Body of pancreas (tissue), 4 donors: ENCODE data around the gene PLK5. TPM values are rescaled to one million over a fixed set of nuclear protein-coding genes. Genes with fewer than 3 reads are reported as not detected.

ENCODE experiments used
- ATAC-seq: fragments of 150-250 bp; one replicate; pipeline ENCODE4 v1.9.1; 2016
- DNase-seq, 4 donors: peaks; one replicate each; pipeline ENCODE4 v3.0.0-alpha.2; 2019
- H3K27ac ChIP-seq, 4 donors: fragments of 200-600 bp; sonication (generic); 1 replicate in 3 of 4; 2 replicates in 1 of 4; pipeline versions ENCODE4 v1.5.1 to v1.6.1; 2016 to 2019; ENCODE audit warnings: mild to moderate bottlenecking in 1 of 4, mixed read lengths in 1 of 4, moderate library complexity in 1 of 4
- H3K27me3 ChIP-seq, 2 donors: fragments of 200-600 bp; sonication (generic); one replicate each; pipeline ENCODE4 v1.6.0; 2016; ENCODE audit warnings: mild to moderate bottlenecking in 1 of 2
- H3K36me3 ChIP-seq, 2 donors: fragments of 200-600 bp; sonication (generic); replicated peaks in 1 of 2; 2 replicates each; pipeline ENCODE4 v1.5.1; 2016; ENCODE audit warnings: low read depth in 2 of 2; ENCODE audit not compliant: insufficient read depth in 1 of 2
- H3K4me1 ChIP-seq: fragments of 200-600 bp; sonication (generic); one replicate; pipeline ENCODE4 v1.6.0; 2016
- H3K4me3 ChIP-seq, 2 donors: fragments of 200-600 bp; sonication (generic); 1 replicate in 1 of 2; 2 replicates in 1 of 2; pipeline ENCODE4 v1.5.1; 2016 to 2019
- H3K9me3 ChIP-seq, 3 donors: fragments of 200-600 bp; sonication (generic); 1 replicate in 2 of 3; 2 replicates in 1 of 3; pipeline ENCODE4 v1.5.1; 2016
- POLR2A ChIP-seq, 3 donors: fragments of 450-650 bp; IDR thresholded peaks; one replicate each; pipeline ENCODE4 v1.6.1; 2016; ENCODE audit warnings: antibody characterized with exemption in 3 of 3, mild to moderate bottlenecking in 2 of 3
- WGBS, 2 donors: methylation state at CpG; one replicate each; pipeline ENCODE4 v1.1.5; 2017; 5-methylcytosine and 5-hydroxymethylcytosine counted together
- intact Hi-C: fragments of 100-400 bp; cut with DNase I; formaldehyde crosslinking; loops from one replicate; pipeline ENCODE4 v1.15.1; 2023
- total RNA-seq, 2 donors: library from RNA; depleted of rRNA; stranded (reverse); fragments of >200 nt; gene quantifications; one replicate each; pipeline ENCODE4 v1.1.0, GENCODE V29; 2016
- TF ChIP-seq, protein P1 (sequence below), 7 experiments: fragments of 450-650 bp in 4 of 7; fragments of 200-600 bp in 3 of 7; sonication (generic) in 3 of 7; IDR thresholded peaks; one replicate each; pipeline ENCODE4 v1.5.1; 2016 to 2019; ENCODE audit warnings: antibody characterized with exemption in 7 of 7

The PLK5 gene
- total RNA-seq, 2 donors from 2014 or later, result not detected

- Histone ChIP-seq H3K4me1 (peaks cover 8% of the 10 kb centered on the region), H3K27ac (no peak overlapping the region), H3K27me3 (no peaks in the 10 kb centered on the region), H3K9me3 (no peaks in the 10 kb centered on the region), H3K4me3 (no peak overlapping the region), H3K36me3 (no peaks in the 10 kb centered on the region)
- DNase-seq (no peak), ATAC-seq (no peak)
- 86 to 95% methylated on average over 4 to 17 of the region's 17 CpGs for WGBS, 2 donors
- TF ChIP-seq POLR2A (IDR thresholded peaks at IDR 0.05), result no peak
- intact Hi-C loops, result no loop called here
These were observed 37.5 kb downstream of the PLK5 start for GRCh38 chr19:1561236-1561842.

DNA sequence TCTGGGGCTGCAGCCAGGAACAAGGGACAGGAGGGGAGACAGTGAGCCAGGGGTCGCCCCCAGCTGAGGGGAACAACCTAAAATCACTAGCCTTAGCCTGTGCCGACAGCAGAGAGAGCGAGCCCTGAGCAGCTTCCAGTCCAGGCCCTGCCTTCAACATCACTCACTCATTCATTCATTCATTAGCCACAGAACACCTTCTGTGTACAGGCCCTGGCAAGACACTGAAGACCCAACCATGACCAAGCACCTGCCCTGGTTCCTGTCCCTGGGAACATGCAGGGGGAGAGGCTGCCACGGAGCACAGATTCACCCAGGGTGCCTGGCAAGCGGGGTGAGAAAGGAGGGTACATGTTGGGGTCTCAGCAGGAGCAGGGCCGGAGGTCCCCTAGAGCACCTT, 39.4 kb downstream of the PLK5 start:
- Histone ChIP-seq H3K27ac (no peak overlapping the region), H3K27me3 (no peaks in the 10 kb centered on the region), H3K4me1 (peaks cover 16% of the 10 kb centered on the region), H3K9me3 (no peaks in the 10 kb centered on the region), H3K36me3 (no peaks in the 10 kb centered on the region), H3K4me3 (no peak overlapping the region)
- TF ChIP-seq, protein P1, sequence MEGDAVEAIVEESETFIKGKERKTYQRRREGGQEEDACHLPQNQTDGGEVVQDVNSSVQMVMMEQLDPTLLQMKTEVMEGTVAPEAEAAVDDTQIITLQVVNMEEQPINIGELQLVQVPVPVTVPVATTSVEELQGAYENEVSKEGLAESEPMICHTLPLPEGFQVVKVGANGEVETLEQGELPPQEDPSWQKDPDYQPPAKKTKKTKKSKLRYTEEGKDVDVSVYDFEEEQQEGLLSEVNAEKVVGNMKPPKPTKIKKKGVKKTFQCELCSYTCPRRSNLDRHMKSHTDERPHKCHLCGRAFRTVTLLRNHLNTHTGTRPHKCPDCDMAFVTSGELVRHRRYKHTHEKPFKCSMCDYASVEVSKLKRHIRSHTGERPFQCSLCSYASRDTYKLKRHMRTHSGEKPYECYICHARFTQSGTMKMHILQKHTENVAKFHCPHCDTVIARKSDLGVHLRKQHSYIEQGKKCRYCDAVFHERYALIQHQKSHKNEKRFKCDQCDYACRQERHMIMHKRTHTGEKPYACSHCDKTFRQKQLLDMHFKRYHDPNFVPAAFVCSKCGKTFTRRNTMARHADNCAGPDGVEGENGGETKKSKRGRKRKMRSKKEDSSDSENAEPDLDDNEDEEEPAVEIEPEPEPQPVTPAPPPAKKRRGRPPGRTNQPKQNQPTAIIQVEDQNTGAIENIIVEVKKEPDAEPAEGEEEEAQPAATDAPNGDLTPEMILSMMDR (IDR thresholded peaks at IDR 0.05), result no peak
- TF ChIP-seq POLR2A (IDR thresholded peaks at IDR 0.05), result no peak
- DNase-seq, result no peak
- intact Hi-C loops, result no loop called here
- 83 to 87% methylated on average over 6 of the region's 6 CpGs for WGBS, 2 donors
- no peak for ATAC-seq

- Histone ChIP-seq H3K4me1 (peaks cover 22% of the 10 kb centered on the region), H3K9me3 (no peaks in the 10 kb centered on the region), H3K36me3 (no peaks in the 10 kb centered on the region), H3K27me3 (no peaks in the 10 kb centered on the region), H3K4me3 (peak overlapping the region in 1 of 2 donors; percentile 52), H3K27ac (peak overlapping the region; percentile 65 to 85 (median 76))
- intact Hi-C loops, result no loop called here
- DNase-seq, result peak; percentile 51 to 68 (median 64)
- WGBS, 2 donors, result 18 to 75% methylated on average over 5 to 33 of the region's 42 CpGs
- peak; percentile 68 for ATAC-seq
- peak; percentile 30 to 77 (median 72) for TF ChIP-seq POLR2A (IDR thresholded peaks at IDR 0.05)
- TF ChIP-seq, protein P1 (IDR thresholded peaks at IDR 0.05), result no peak
These were observed 42.7 kb downstream of the PLK5 start for GRCh38 chr19:1566392-1567115.

DNA sequence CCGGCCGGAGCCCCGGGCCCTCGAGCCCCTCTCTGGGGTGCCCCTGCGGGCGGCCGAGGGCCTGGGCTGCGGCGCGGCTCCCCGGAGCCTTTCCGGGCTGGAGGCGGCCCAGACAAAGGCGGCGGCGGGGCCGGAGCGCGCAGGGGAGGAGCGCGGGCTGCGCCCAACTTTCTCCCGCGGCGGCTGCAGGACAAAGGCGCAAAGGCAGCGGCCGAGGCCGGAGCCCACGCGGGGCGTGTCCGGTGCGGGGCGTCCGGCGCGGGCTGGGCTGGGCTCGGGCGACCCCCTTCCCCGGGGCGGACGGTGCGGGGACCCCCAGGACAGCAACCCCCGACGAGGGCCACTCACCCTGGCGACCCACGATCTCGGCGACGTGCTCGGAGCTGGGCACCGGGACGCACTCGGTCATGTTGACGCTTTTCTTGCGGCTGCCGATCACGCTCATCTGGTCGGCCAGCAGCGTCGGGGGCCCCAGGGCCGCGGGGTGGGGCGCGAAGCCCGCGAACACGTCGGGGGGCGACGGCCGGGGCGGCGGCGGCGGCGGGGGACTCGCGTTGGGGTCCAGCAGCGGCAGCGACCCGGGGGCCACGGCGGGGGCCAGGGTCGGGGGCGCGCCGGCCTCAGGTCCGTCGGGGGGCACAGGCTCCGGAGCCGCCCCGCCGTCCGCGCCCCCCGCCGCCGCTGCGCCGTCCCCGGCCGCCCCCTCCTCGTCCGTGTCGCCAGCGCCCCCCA, 43.4 kb downstream of the PLK5 start:
- peak; percentile 24 to 51 (median 44) for DNase-seq
- ATAC-seq, result peak; percentile 50
- Histone ChIP-seq H3K4me3 (peak overlapping the region in 1 of 2 donors; percentile 52), H3K27me3 (no peaks in the 10 kb centered on the region), H3K9me3 (no peaks in the 10 kb centered on the region), H3K36me3 (no peaks in the 10 kb centered on the region), H3K27ac (peak overlapping the region; percentile 65 to 85 (median 76)), H3K4me1 (peaks cover 22% of the 10 kb centered on the region)
- WGBS, 2 donors, result 0 to 1% methylated on average over 3 to 44 of the region's 108 CpGs
- intact Hi-C loops, result no loop called here
- TF ChIP-seq, protein P1 (IDR thresholded peaks at IDR 0.05), result no peak
- TF ChIP-seq POLR2A (IDR thresholded peaks at IDR 0.05), result peak in 1 of 3 donors; percentile 6

DNA sequence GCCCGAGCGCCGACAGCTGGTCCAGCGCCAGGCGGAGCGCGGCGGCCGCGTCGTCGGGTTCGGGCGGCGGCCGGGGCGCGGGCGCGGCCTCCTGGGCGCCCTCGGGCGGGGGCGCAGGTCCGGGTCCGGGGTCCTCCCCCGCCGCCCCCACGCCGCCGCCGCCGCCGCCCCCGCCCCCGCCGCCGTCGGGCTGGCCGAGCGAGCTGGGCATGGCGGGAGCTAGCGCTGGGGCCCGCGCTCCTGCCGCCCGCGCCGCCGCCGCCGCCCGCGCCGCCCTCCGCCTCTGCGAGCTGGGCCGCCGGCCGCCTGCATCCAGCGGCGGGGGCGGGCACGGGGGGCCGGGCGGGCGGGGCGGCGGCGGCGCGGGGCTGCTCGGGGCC, 44.0 kb downstream of the PLK5 start:
- no peak overlapping the region for H3K4me3 ChIP-seq
- no peaks in the 10 kb centered on the region for H3K9me3 ChIP-seq
- peaks cover 22% of the 10 kb centered on the region for H3K4me1 ChIP-seq
- DNase-seq, result no peak
- no CpG with 5 or more reads among the region's 73 CpGs for WGBS, 2 donors
- peak; percentile 19 for ATAC-seq
- no peak for TF ChIP-seq POLR2A (IDR thresholded peaks at IDR 0.05)
- TF ChIP-seq, protein P1 (IDR thresholded peaks at IDR 0.05), result no peak
- H3K27ac ChIP-seq, result no peak overlapping the region
- intact Hi-C loops, result no loop called here
- no peaks in the 10 kb centered on the region for H3K27me3 ChIP-seq
- H3K36me3 ChIP-seq, result no peaks in the 10 kb centered on the region
